ENCODE data around the gene RPUSD1. TPM values are rescaled to one million over a fixed set of nuclear protein-coding genes. Genes with fewer than 3 reads are reported as not detected.

RPUSD1 gene
- total RNA-seq, 1 experiment from 2014 or later: 59.9 TPM

DNA sequence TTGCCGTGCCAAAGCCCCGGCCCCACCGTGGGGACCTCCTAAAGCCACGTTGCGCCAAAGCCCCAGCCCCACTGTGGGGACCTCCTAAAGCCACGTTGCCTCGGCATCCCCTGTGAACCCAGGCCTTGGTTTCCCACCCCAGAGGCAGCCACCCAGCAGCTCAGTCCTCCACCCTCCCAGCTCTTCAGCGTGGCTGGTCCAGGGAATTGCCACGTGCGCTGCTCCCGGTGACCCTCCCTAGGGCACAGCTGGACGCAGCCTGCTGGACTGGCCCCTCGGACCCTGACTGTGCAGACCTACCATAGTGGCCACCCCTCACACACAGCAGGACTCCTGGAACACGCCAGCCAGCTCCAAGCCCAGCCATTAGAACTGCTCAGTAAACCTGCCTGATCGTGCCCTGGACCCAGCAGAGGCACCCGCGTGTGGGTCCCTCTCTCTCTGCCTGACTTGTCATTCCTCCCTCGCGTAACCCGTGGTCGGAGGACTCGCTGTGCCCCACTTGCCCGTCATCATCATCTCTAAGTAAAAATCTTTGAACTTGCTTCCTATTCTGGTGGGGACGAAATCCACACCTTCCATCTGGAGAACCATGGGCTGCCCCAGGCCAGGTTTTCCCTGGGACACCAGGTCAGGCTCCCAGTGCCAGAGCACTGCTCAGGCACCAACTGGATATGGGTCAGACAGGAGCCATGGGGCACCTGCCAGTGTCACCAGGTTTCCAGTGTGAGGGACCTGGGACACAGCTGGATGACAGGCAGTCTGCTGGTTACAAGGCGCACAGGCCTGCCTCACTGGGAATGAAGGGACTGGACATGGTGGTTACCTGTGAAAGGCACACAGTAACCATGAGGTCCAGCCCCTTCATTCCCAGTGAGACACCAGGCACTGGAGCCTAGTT lies 53.0 kb downstream of the RPUSD1 start:
- TF ChIP-seq, protein P1, sequence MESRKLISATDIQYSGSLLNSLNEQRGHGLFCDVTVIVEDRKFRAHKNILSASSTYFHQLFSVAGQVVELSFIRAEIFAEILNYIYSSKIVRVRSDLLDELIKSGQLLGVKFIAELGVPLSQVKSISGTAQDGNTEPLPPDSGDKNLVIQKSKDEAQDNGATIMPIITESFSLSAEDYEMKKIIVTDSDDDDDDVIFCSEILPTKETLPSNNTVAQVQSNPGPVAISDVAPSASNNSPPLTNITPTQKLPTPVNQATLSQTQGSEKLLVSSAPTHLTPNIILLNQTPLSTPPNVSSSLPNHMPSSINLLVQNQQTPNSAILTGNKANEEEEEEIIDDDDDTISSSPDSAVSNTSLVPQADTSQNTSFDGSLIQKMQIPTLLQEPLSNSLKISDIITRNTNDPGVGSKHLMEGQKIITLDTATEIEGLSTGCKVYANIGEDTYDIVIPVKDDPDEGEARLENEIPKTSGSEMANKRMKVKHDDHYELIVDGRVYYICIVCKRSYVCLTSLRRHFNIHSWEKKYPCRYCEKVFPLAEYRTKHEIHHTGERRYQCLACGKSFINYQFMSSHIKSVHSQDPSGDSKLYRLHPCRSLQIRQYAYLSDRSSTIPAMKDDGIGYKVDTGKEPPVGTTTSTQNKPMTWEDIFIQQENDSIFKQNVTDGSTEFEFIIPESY (IDR thresholded peaks at IDR 0.05; ENCODE audit: extremely low read depth, insufficient replicate concordance, low read length): no peak
- TF ChIP-seq, protein P2, sequence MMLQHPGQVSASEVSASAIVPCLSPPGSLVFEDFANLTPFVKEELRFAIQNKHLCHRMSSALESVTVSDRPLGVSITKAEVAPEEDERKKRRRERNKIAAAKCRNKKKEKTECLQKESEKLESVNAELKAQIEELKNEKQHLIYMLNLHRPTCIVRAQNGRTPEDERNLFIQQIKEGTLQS (IDR thresholded peaks at IDR 0.05): no peak
- TF ChIP-seq ELF1 (IDR thresholded peaks at IDR 0.05; ENCODE audit: borderline replicate concordance, low read depth) (no peak), ZFX (IDR thresholded peaks at IDR 0.05) (no peak), CBX3 (IDR thresholded peaks at IDR 0.05; ENCODE audit: low read depth) (no peak), EGR1 (IDR thresholded peaks at IDR 0.05; ENCODE audit: low read depth) (no peak), POLR2A (IDR thresholded peaks at IDR 0.05; ENCODE audit: borderline replicate concordance, extremely low read depth, insufficient read depth, insufficient read length) (no peak), EZH2 (IDR thresholded peaks at IDR 0.05) (no peak), RAD21 (IDR thresholded peaks at IDR 0.05; ENCODE audit: low read depth) (no peak), POLR2AphosphoS5 (IDR thresholded peaks at IDR 0.05; ENCODE audit: low read depth, low read length) (no peak)
- Histone ChIP-seq H3K9me2 (ENCODE audit: insufficient read depth) (no peaks in the 10 kb centered on the region), H3K9ac (ENCODE audit: low read length) (no peak overlapping the region), H4K20me1 (ENCODE audit: insufficient read depth) (no peaks in the 10 kb centered on the region), H3K27me3 (ENCODE audit: insufficient read depth, low read length) (no peaks in the 10 kb centered on the region), H3K4me3 (replicated peaks in 1 of 2; ENCODE audit: low read depth in 1 of 2, low read length in 2 of 2) (no peak overlapping the region), H3K27ac (ENCODE audit: low read depth, low read length) (no peak overlapping the region; the same call in 1 of the 2 replicates), H3K9me3 (ENCODE audit: control insufficient read depth in 1 of 2, insufficient read depth in 1 of 2, low read depth in 1 of 2, low read length in 2 of 2) (no peaks in the 10 kb centered on the region), H3K36me3 (ENCODE audit: control insufficient read depth in 1 of 2, insufficient read depth in 2 of 2, low read length in 2 of 2) (peaks cover 6 to 18% of the 10 kb centered on the region in 2 experiments), H2AFZ (ENCODE audit: low read depth, low read length, poor library complexity, severe bottlenecking) (no peak overlapping the region), H3K4me2 (ENCODE audit: low read length) (no peak overlapping the region), H3K79me2 (ENCODE audit: insufficient read depth, low read length) (peaks cover 8% of the 10 kb centered on the region; the same call in 1 of the 2 replicates), H3K4me1 (ENCODE audit: control insufficient read depth in 1 of 2, insufficient read depth in 2 of 2, low read length in 2 of 2) (peaks cover 5 to 9% of the 10 kb centered on the region in 2 experiments)
- CTCF ChIA-PET: no interaction called here
- BruUV-seq (replicated peaks): no TSS peak
- POLR2A ChIA-PET: no interaction called here
- intact Hi-C loops (cut with micrococcal nuclease): no loop called here
- no peak for ATAC-seq
- RAD21 ChIA-PET (ENCODE audit: low non-redundant PET in 1 of 2, low total read pairs in 2 of 2, uncharacterized antibody in 2 of 2, unreplicated experiment in 2 of 2): no interaction called here
- DNase-seq (ENCODE audit: low read depth, low spot score): no peak

MicroRNAs encoded within 50 kb of the gene (microRNA counts, 767-probe panel; counts per million panel counts)
- not detected for microRNA hsa-miR-662

Small RNAs within 50 kb of the gene (microRNA-seq; reads per million reads assigned to microRNA genes)
- gene MIR662 (ENCODE audit: borderline number of aligned reads): 2.0 reads per million

Other genes starting within 250 kb of the RPUSD1 start
- gene PRR35, start 228.0 kb downstream of the RPUSD1 start, total RNA-seq (2021; ENCODE audit: unreplicated experiment): not detected
- 0.22 TPM for gene NHLRC4, start 221.4 kb downstream of the RPUSD1 start, total RNA-seq (2021; ENCODE audit: unreplicated experiment)
- 21.0 TPM for gene PIGQ, start 218.4 kb downstream of the RPUSD1 start, total RNA-seq (2021; ENCODE audit: unreplicated experiment)
- 14.1 TPM for gene RAB40C, start 198.3 kb downstream of the RPUSD1 start, total RNA-seq (2021; ENCODE audit: unreplicated experiment)
- 0.47 TPM for gene WFIKKN1, start 157.4 kb downstream of the RPUSD1 start, total RNA-seq (2021; ENCODE audit: unreplicated experiment)
- 85.7 TPM for gene METTL26, start 152.1 kb downstream of the RPUSD1 start, total RNA-seq (2021; ENCODE audit: unreplicated experiment)
- 34.9 TPM for gene MCRIP2, start 146.6 kb downstream of the RPUSD1 start, total RNA-seq (2021; ENCODE audit: unreplicated experiment)
- 73.7 TPM for gene WDR90, start 139.0 kb downstream of the RPUSD1 start, total RNA-seq (2021; ENCODE audit: unreplicated experiment)
- 98.5 TPM for gene RHOT2, start 120.2 kb downstream of the RPUSD1 start, total RNA-seq (2021; ENCODE audit: unreplicated experiment)
- 12.7 TPM for gene RHBDL1, start 112.7 kb downstream of the RPUSD1 start, total RNA-seq (2021; ENCODE audit: unreplicated experiment)
- gene STUB1, start 108.0 kb downstream of the RPUSD1 start, total RNA-seq (2021; ENCODE audit: unreplicated experiment): 111 TPM
- gene JMJD8, start 104.0 kb downstream of the RPUSD1 start, total RNA-seq (2021; ENCODE audit: unreplicated experiment): 121 TPM
- gene WDR24, start 98.0 kb downstream of the RPUSD1 start, total RNA-seq (2021; ENCODE audit: unreplicated experiment): 15.5 TPM
- gene FBXL16, start 82.6 kb downstream of the RPUSD1 start, total RNA-seq (2021; ENCODE audit: unreplicated experiment): 49.7 TPM
- gene METRN, start 73.3 kb downstream of the RPUSD1 start, total RNA-seq (2021; ENCODE audit: unreplicated experiment): 193 TPM
- 65.4 TPM for gene ANTKMT, start 67.2 kb downstream of the RPUSD1 start, total RNA-seq (2021; ENCODE audit: unreplicated experiment)
- 22.9 TPM for gene CCDC78, start 61.9 kb downstream of the RPUSD1 start, total RNA-seq (2021; ENCODE audit: unreplicated experiment)
- 74.8 TPM for gene HAGHL, start 61.3 kb downstream of the RPUSD1 start, total RNA-seq (2021; ENCODE audit: unreplicated experiment)
- gene CIAO3, start 47.4 kb downstream of the RPUSD1 start, total RNA-seq (2021; ENCODE audit: unreplicated experiment): 32.8 TPM
- 40.9 TPM for gene MSLN, start 27.6 kb downstream of the RPUSD1 start, total RNA-seq (2021; ENCODE audit: unreplicated experiment)
- gene CHTF18, start 239 bp upstream of the RPUSD1 start, total RNA-seq (2021; ENCODE audit: unreplicated experiment): 145 TPM
- not detected for gene GNG13, start 12.4 kb upstream of the RPUSD1 start, total RNA-seq (2021; ENCODE audit: unreplicated experiment)
- gene LMF1, start 182.6 kb upstream of the RPUSD1 start, total RNA-seq (2021; ENCODE audit: unreplicated experiment): 12.8 TPM
- 5.2 TPM for gene SOX8, start 193.4 kb upstream of the RPUSD1 start, total RNA-seq (2021; ENCODE audit: unreplicated experiment)

All from HCT116 (cell line).